Muscle of back (tissue), 11 donors: ENCODE data around the gene TARBP1. TPM values are rescaled to one million over a fixed set of nuclear protein-coding genes. Genes with fewer than 3 reads are reported as not detected.

Experiments
- DNase-seq, 3 donors: peaks; one replicate each; pipeline versions ENCODE4 v3.0.0 to v3.0.0-alpha.2; 2013
- polyA plus RNA-seq, 10 donors: library from polyadenylated mRNA; unstranded; fragments of 120-200 nt; gene quantifications; one replicate each; pipeline ENCODE4 v1.2.1, GENCODE V29; 2013; ENCODE audit not compliant: insufficient read length in 10 of 10

The TARBP1 gene
- polyA plus RNA-seq, 10 donors: 16.1 to 57.3 (median 23.6) TPM

GRCh38 chr1:234484991-234485739 lies 6.2 kb upstream of the TARBP1 start:
- no peak for DNase-seq

- no peak for DNase-seq
Measured at GRCh38 chr1:234484218-234484617, 5.2 kb upstream of the TARBP1 start.

GRCh38 chr1:234481771-234482170 lies 2.8 kb upstream of the TARBP1 start:
- DNase-seq: no peak

- no peak for DNase-seq
Measured at GRCh38 chr1:234479866-234480265, 887 bp upstream of the TARBP1 start.

GRCh38 chr1:234479310-234479559 lies 256 bp upstream of the TARBP1 start:
- no peak for DNase-seq

GRCh38 chr1:234478152-234478480 lies 863 bp downstream of the TARBP1 start:
- DNase-seq: peak in 2 of 3 donors; percentile 22 to 31

GRCh38 chr1:234477386-234478151 lies 1.4 kb downstream of the TARBP1 start:
- peak in 1 of 3 donors; percentile 50 for DNase-seq

- no peak for DNase-seq
Measured at GRCh38 chr1:234476172-234476571, 2.8 kb downstream of the TARBP1 start.

- no peak for DNase-seq
Measured at GRCh38 chr1:234475167-234475793, 3.7 kb downstream of the TARBP1 start.

GRCh38 chr1:234474375-234474774 lies 4.6 kb downstream of the TARBP1 start:
- no peak for DNase-seq

GRCh38 chr1:234473118-234473517 lies 5.9 kb downstream of the TARBP1 start:
- no peak for DNase-seq

GRCh38 chr1:234469376-234469775 lies 9.6 kb downstream of the TARBP1 start:
- no peak for DNase-seq

- no peak for DNase-seq
Measured at GRCh38 chr1:234468580-234468979, 10.4 kb downstream of the TARBP1 start.

- no peak for DNase-seq
Measured at GRCh38 chr1:234467821-234468220, 11.2 kb downstream of the TARBP1 start.

GRCh38 chr1:234466945-234467344 lies 12.0 kb downstream of the TARBP1 start:
- no peak for DNase-seq

- DNase-seq: no peak
Measured at GRCh38 chr1:234463749-234464148, 15.2 kb downstream of the TARBP1 start.

- no peak for DNase-seq
Measured at GRCh38 chr1:234460652-234461051, 18.3 kb downstream of the TARBP1 start.

GRCh38 chr1:234458352-234459017 lies 20.5 kb downstream of the TARBP1 start:
- no peak for DNase-seq

GRCh38 chr1:234454926-234455325 lies 24.1 kb downstream of the TARBP1 start:
- no peak for DNase-seq

GRCh38 chr1:234452406-234452965 lies 26.5 kb downstream of the TARBP1 start:
- DNase-seq: no peak

- DNase-seq: no peak
Measured at GRCh38 chr1:234440348-234440747, 38.6 kb downstream of the TARBP1 start.

- no peak for DNase-seq
Measured at GRCh38 chr1:234438579-234438978, 40.4 kb downstream of the TARBP1 start.
